Activated gamma-delta T cell treated with Interleukin-2 at 50 U/mL for 16 hours (primary cell): ENCODE measurements around the gene PLEKHG3.

Source experiments
- DNase-seq: peaks from one replicate; pipeline ENCODE4 v3.0.0-alpha.2; 2020

PLEKHG3 gene

DNA sequence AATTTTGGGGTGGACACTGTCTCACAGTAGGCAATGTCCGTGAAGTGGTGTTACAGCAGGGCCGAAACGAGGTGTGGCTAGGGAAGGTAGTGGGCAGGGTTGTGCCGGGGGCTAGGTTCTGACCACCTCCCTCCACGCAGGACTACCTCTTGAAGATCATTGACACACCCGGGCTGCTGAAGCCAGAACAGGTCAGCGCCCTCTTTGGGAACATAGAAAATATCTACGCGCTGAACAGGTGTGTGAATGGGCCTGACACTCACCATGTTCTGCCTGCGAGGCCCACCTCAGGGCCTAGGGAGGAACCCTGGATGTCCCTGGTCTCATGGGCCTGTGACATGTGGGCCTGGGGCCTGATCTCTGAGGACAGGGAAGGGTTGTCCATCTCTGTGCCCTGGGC is 24.6 kb downstream of the PLEKHG3 start:
- no peak for DNase-seq

DNA sequence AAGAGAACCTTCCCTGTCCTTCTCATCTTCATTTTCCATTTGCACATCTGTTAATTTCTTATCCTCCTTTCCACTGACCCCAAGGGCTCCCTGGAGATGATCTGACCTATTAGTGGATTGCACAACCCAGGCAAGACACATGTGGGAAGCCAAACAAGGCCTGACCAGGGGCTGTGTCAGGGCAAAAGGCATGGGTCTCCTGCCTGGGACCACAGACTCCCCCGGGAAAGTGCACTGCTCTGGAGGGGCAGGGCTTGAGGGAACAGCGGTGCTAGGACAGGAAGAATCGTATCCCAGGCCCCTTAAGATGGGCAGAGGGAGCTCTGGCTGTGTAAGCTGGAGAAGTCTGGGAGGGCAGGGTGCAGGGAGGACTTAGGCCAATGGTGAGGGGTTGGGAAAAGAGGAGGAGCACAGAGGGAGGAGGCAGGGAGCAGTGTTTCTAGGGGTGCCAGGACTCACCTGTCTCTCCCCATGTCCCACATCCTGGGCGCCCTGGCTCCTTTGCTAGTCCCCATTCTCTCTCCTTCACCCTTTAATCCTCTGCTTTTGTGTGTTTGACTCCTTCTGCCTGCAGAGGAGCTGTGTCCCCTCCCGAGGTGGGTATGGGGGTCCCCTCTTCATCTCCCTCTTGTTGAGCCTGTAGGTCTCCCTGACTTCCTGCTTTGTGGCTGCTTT is 25.3 kb downstream of the PLEKHG3 start:
- no peak for DNase-seq

DNA sequence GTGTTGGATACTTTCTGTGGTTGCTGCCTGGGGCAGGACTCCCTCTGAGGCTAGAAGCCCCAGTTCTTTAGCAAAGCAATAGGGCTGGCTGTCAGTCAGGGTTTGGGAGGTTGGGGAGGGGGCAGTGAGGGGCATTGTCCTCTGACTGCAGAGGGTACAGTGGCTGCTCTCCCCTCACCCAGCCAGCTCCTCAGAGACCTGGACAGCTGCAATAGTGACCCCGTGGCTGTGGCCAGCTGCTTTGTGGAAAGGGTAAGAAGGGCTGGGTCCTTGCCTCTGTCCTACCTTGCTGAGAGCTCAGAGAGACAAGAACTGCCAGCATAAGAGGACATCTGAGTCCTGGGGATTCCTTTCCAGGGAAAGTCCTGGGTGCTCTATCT is 25.8 kb downstream of the PLEKHG3 start:
- no peak for DNase-seq

DNA sequence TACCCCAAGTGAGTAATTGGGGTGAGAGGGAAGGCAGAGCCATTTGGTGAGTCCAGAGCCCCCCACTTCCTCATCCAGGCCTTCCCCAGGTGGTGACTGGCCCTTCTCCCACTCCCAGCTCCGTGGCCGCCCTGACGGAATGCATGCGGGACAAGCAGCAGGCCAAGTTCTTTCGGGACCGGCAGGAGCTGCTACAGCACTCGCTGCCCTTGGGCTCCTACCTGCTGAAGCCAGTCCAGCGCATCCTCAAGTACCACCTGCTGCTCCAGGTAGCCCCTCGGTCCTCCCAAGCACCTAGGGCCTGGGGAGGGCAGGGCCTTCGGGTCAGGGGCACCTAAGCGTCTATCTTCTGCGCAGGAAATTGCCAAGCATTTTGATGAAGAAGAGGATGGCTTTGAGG is 26.5 kb downstream of the PLEKHG3 start:
- DNase-seq, result no peak

DNA sequence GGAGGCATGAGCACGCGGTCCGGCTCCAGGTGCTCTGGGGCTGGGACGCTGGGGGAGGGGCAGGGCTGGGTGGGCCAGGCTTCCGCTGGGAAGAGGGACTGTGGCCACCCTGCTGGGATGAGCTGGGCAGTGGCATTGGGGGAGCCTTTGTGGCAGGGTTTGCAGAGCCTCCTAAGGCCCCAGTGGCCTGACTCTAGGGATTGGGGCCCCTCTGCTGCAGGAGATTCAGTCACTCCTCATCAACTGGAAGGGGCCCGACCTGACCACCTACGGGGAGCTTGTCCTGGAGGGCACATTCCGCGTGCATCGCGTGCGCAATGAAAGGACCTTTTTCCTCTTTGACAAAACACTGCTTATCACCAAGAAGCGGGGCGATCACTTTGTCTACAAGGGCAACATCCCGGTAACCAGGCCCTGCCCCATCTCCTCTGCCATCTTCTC is 26.9 kb downstream of the PLEKHG3 start:
- no peak for DNase-seq

DNA sequence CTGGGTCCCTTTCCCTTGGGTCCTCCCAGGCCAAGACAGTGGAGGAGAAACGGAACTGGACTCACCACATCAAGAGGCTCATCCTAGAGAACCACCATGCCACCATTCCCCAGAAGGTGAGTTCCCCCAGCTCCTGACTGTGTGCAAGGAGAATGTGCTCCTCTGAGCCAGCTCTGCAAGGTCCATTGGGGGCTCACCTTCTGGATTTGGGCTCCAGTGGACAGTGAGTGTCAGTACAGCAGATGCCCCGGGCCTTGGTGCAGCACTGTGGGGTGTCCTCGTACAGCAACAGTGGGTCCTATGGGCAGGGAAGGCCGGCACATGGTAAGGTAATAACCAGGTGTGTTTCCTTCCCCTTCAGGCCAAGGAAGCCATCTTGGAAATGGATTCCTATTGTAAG is 27.8 kb downstream of the PLEKHG3 start:
- no peak for DNase-seq

DNA sequence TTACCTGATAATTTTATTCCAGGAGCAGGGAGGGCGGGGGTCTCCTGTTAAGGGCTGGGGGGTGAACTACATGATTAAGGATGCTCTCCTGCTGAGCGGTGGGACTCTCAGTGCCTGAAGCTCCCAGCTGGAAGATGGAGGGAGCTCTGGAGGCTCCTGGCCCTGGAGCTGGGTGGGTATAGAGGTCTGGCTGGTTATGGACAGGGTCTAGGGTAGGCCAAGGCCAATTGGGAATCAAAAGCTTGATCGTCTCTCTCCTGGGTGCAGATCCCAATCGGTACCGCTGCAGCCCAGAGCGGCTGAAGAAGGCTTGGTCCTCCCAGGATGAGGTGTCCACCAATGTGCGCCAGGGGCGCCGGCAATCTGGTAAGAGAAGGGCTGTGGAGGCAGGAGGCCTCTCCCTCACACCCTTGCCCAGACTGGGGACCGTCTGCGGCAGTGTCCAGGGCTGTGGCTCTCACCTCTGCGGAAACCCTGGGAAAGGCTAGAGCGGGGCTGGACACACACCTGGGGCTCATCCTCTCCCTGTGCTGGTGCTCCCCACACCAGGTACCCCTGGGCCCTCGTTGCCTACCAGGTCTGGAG is 28.4 kb downstream of the PLEKHG3 start:
- no peak for DNase-seq

DNA sequence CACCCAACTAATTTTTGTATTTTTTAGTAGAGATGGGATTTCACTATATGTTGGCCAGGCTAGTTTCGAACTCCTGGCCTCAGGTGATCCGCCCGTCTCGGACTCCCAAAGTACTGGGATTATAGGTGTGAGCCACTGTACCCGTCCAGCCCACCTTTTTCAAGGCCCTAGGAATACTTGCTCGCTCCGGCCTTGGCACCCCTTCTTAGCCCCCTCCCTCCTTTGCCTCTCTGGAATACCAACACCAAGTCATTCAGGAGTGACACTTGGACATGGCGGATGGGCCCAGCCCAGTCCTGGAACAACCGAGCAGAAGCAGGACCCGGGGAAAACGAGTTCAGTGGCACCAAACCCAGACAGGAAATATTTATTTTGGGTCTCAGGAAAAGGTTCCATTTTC is 29.1 kb downstream of the PLEKHG3 start:
- no peak for DNase-seq

DNA sequence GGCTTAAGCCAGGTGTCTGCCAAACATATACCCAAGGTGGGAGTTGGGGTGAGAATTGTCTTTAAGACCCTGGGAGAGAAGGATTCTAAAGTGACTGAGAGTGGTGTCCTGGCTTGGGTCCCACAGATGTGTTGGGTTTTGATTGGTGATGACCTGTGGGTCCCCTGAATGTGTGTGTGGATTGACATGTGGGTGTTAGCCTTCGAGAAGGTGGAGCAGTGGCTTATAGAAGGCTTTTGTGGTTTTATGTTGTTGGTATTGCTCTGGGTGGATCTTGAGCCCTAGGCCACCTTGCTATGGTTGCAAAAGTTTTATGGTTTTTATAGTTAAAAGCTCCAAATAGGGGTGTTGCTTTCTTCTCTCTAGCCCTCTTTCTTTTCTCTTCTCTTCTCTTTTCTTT is 29.7 kb downstream of the PLEKHG3 start:
- DNase-seq, result no peak

DNA sequence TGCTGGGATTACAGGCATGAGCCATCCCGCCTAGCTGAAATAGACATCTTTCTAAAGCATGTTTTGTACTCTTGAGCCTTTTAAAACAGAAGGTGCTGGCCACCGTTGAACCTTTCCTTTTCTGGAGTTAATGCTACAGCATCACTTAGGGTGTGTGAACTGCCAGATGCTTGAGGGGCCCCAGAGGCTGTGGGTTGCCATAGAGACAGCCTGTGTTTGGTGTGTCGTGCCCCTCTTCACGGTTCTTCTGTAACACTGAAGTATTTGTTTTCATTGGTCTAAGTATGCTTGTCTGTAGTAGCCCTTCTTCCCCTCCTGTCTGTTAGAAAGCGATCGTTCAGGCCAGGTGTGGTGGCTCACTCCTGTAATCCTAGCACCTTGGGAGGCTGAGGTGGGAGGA is 30.8 kb downstream of the PLEKHG3 start:
- DNase-seq, result no peak

DNA sequence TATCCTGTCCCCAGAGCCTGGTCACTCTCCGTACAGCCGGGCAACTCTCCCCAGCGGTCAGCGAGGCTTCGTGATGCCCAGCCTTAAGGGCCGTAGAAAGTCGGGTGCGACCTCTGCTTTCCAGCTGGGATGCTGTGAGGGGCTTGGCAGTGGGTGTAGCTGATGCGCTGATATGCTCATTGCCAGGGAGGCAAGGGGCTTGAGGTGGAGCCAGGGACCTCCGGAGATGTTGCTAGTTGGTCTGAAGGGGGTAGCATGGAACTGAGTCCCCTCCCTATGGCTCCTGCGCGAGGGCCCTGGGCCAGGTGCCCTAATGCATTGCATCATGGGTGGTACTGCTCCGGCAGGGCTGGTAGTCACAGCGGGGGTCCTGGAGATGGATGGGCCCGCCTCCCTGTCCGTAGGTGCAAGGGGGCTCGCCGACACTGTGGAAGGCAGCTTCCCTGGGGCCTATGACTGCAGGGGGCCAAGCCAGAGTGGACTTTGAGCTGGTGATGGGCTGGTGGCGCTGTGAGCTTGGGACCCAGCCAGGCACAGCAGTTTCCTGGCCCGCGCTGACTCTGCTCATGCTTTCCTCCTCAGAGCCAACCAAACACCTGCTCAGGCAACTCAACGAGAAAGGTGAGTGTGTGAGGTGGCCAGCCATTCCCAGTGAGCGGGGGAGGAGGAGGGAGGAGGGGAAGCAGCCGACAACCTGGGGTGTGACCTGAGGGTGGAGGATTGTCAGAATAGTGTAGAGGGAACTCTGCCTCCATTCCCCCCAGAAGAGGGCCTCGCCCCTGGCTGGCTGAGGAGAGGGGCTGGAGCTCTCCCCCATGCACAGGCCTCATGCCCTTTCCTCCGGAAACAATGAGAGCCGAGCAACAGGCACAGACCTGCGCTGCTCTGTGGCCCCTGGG is 32.3 kb downstream of the PLEKHG3 start:
- no peak for DNase-seq

DNA sequence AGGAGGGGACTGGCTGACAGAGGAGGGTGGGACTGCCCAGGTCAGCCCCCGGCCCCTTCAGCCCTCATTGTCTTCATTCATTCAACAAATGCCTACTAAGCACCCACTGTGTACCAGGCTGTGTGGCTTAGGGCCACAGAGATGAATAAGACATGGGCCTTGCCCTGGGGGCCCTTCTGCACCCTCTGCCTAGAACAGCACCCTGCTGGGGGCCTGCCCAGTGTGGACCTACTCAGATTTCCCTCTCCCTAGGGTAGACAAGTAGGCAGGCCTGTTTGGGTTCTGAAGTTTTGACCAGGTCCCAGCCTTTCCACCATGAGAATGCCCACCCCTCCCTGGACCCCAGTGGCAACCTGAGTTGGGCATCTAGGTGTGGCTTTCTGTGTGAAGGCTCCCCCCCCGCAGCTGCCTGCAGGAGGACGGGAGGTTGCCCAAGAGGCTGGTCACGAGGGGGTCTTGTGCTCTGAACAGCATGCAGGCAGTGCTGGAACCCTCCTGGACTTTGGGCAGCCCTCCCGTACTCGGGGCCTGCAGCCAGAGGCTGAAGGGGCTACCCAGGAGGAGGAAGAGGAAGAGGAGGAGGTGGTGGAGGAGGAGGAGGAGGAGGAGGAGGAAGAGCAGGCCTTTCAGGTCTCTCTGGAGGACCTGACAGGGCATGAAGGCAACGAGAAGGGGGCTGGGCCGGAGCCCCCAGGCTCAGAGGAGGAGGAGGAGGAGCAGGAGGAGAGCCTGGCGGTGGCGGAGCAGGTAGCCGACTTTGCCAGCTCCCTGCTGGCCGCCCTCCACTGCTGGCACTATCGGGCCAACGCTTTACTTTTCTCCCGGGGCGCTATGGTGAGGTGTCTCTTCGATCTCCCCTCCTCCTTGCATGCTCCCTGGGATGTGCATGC is 33.4 kb downstream of the PLEKHG3 start:
- DNase-seq, result no peak

DNA sequence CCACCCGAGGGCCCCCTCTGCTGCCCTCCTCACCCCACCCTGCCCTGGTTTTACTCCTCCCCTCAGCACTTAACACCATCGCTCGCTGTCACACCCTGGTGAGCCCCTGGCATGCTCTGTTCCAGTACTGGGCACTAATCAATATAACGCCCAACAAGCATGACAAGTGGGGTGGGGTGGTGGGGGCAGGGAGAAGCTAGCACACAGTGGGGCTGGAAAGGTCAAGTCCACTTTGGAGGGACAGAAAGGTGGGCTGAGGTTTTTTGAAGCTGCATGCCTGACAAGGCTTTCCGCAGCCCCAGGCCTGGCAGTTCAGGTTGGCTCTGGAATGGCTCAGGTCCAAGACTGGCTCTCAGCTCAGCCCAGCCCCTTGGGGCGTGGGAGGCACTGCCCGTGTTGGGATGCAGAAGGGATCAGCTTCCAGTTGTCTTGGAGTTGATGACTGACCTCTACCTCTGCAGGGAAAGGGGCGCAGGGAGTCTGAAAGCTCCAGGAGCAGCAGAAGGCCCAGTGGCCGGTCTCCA is 34.1 kb downstream of the PLEKHG3 start:
- DNase-seq, result no peak

DNA sequence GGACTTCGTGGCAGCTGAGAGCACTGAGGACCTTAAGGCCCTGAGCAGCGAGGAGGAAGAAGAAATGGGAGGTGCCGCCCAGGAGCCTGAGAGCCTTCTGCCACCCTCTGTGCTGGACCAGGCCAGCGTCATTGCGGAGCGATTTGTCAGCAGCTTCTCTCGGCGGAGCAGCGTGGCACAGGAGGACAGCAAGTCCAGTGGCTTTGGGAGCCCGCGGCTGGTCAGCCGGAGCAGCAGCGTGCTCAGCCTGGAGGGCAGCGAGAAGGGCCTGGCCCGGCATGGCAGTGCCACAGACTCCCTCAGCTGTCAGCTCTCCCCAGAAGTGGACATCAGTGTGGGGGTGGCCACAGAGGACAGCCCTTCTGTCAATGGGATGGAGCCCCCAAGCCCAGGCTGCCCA is 37.0 kb downstream of the PLEKHG3 start:
- no peak for DNase-seq

DNA sequence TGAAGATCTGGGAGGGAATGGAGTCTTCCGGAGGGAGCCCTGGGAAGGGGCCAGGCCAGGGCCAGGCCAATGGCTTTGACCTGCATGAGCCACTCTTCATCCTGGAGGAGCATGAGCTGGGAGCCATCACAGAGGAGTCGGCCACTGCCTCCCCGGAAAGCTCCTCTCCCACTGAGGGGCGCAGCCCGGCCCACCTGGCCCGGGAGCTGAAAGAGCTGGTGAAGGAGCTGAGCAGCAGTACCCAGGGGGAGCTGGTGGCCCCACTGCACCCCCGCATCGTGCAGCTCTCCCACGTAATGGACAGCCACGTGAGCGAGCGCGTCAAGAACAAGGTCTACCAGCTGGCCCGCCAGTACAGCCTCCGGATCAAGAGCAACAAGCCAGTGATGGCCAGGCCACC is 37.7 kb downstream of the PLEKHG3 start:
- no peak for DNase-seq

DNA sequence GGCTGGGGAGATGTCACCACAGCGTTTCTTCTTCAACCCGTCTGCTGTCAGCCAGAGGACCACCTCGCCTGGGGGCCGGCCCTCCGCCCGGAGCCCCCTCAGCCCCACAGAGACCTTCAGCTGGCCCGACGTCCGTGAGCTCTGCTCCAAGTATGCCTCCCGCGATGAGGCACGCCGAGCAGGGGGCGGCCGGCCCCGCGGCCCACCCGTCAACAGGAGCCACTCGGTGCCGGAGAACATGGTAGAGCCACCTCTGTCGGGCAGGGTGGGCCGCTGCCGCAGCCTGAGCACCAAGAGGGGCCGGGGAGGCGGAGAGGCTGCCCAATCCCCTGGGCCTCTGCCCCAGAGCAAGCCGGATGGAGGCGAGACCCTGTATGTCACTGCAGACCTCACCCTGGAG is 38.8 kb downstream of the PLEKHG3 start:
- DNase-seq, result no peak

DNA sequence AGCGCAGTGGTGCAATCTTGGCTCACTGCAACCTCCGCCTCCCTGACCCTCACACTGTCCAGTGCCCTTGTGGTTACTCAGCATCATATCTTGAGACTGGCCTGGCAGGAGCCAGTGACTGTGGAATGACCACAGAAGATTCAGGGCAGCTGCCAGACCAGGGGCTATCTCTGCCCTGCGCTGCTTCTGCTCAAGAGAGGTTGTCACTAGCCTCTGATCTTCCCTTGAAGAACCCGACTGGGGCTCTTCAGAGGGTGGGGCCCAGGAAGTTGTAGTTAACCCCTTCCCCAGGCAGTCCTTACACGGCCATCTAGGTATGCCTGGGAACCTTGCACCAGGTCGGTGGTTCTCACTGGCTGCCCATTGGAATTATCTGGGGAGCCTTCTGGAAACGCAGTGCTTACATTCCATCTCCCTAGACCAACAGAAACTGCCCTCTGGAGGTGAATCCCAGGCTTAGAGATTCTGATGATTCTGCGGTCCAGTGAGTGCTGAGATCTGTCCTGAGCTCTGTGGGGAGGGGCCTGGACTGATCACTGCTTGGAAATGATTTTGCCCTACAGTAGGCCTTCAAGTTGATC is 41.4 kb downstream of the PLEKHG3 start:
- no peak for DNase-seq

DNA sequence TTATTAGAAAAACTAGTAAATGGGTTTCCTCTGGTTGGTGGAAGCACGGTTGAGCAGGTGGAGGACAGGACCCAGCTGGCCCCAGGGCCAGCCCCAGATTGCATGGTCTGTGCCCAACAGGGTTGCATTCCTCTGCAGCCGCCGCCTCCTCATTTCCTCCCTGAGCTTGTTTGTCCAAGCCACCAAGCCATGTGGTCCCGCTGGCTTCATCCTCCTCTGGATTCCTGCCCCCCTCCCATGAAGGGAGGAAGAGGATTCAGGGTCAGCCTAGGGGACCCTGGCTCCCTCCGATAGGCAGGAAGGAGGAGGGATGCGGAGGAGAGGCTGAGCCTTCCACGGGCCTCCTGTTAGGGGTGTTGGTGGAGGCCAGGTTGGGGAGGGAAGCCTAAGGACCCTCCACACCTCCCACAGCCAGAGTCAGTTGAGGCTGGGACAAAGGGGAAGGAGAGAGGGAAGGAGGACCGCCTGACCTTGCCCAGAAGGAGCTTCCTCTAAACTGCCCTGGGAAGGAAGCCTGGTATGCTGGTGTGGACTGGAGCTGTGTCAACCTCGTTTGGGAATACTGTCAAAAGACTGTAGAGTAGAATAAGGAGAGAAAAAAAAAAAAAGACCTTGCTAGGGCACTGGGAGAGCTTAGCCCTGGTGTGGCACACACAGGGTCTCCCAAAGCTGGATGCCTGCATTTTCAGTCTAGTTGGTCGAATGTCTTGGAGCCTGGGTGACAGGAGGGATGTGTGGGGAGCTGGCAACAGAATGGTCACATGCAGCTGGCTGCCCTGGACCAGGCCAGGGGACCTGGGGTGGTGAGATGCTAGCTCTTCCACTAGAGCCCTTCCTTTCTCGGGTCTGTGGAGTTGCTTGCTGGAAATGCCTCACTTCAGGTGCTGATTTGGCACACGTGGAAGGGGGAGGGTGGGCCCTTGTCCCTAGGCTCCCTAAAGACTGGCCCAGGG is 42.4 kb downstream of the PLEKHG3 start:
- DNase-seq, result no peak

DNA sequence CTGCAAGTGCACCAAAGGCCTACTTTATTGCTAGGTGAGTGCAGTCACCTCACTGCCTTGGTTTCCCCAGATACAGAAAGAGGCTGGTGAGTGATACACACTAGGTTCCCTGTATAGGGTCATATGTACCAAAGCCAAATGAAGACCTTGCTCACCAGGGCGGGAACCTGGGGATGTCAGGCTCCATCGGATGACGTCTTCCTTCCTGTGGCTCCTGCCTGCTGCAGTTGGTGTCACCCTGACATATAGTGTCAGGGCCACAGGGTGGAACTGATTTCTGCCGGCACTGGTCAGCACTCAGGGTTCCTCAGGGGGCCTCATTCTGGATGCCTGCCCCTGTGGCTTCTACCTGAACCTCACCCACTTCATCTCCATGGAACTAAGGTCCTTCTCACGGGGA is 43.1 kb downstream of the PLEKHG3 start:
- DNase-seq, result no peak

DNA sequence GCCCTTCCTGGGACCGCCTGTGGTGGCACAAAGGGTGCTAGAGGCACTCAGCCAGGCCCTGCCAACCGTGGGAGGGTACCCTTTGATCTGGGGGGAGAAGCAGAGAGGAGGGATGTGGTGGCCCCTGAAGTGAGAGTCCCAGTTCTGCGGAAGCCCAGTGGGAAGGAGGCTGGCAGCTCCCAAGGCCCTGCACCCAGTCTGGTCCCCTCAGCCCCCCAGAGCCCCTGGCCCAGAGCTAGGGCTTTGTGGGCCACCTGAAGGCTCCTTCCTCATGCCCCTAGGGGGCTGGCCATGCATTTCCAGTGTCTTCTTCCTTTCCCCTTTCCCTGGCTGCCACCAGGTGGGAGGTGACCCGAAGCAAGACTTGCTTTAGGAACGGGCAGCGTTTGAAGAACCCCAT is 44.3 kb downstream of the PLEKHG3 start:
- no peak for DNase-seq

DNA sequence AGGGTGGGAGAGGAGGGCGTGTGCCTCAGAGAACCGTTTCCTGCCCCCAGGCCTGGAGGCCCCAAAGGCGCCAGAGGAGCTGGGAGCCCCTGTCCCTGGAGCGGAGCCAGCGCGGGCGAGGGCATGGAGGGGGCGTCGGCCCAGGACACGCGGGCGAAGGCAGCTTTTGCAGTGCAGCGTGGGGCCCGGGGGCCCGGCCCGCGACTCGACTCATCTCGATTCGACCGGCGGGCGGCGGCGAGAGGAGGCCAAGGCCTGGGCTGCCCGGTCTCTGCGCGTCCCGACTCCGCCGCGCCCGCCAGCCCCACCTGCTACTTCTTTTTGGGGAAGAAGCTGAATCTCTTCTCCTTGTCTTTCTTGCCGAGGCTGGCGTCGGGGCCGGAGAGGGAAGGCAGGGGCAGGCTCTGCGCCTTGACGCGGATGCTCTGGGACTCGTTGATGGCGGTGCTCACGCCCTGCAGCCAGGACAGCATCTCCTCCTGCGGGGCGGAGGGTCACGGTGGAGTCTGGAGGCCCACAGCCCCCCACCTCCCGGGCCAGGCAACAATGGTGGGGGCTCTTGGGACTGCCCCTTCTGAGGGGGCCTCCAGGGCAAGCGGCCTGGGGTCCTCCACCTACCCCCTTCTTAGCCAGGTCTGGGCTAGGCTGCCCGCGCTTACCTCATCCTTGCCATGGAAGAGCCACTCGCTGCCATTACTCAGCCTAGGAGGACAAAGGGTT is 44.9 kb downstream of the PLEKHG3 start:
- no peak for DNase-seq
